Measurements from ENCODE around the gene GDF3.
"Not testable (repeated sequence)": the region's sequence is repeated elsewhere in the genome, so short reads cannot be mapped to it uniquely, and the experiment has no call there.

The GDF3 gene

GRCh38 chr12:7666595-7666994 is 29.0 kb downstream of the GDF3 start:
- DNase-seq: no peak

DNA sequence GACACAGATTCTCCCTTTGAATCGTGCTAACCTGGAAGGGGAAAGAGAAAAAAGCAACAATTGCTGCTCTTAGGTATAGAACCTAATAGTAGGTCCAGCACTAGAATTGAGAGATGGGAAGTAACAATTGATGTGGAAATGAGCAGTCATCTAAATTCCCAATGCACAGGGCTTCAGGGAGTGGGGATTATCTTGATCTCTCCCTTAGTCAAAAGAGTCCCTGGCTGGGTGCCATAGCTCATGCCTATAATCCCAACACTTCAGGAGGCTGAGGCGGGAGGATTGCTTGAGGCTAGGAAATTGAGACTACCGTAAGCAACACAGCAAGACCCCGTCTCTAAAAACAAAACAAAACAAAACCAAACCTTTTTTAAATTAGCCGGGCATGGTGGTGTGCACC is 33.8 kb downstream of the GDF3 start:
- no peak for DNase-seq

- no peak for DNase-seq
These were observed 39.5 kb downstream of the GDF3 start for GRCh38 chr12:7656121-7656520.

DNA sequence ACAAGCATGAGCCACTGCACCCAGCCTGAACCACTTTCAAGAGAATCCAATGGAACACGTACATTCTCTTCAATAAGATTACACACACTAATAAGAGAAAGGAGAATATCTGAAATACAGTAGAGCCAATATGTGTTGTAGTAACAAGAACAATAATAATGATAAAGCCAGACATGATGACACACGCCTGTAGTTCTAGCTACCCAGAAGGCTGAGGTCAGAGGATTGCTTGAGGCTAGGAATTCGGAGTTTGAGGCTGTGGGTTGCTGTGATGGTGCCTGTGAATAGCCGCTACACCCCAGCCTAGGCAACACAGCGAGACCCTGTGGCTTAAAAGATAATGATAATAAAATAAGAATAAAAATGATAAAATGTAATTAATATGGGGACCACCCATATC is 45.5 kb downstream of the GDF3 start:
- DNase-seq: no peak

- no peak for DNase-seq
These were observed 48.5 kb downstream of the GDF3 start for GRCh38 chr12:7647071-7647470.

- no peak for DNase-seq
These were observed 49.4 kb downstream of the GDF3 start for GRCh38 chr12:7646178-7646475.

GRCh38 chr12:7645395-7646177 is 50.0 kb downstream of the GDF3 start:
- DNase-seq: no peak

DNA sequence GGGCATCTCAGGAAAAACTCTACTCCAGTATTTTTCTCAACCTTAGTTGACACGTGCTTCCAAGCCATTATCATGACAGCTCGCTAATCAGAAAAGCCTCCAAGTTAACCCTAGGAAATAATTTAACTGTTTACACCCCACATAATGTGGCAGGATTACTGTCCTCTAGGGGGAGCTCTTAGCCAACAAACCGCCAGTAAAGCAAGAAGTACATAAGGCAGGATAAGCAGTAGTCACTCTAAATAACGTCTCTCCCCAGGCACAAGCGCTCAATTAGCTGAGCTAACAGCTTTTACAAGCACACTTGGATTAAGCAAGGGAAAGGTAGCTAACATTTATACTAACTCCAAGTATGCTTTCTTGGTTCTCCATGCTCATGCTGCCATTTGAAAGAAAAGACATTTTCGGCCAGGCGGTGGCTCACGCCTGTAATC is 52.7 kb downstream of the GDF3 start:
- DNase-seq: no peak

DNA sequence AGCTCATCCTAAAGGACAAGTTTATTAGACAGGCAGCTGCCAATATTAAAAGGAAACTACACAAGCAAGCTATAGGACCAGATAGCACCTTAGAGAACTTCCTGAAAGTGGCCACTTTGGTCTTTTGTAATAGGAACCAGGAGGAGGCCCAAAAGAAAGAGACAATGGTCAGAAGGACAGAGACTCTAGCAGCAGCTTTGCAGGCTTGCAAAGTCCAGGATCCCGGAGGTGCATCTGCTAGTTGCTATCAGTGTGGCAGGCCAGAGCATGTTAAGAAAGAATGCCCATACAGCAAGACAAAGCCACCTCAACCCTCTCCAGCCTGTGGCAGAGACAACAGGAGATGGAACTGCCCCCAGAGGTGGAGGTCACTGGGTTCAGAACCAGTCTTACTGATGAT is 53.3 kb downstream of the GDF3 start:
- no peak for DNase-seq

- DNase-seq: not testable (repeated sequence)
These were observed 55.2 kb downstream of the GDF3 start for GRCh38 chr12:7640123-7640995.
